GM12878 (cell line): ENCODE data around the gene LRP8. TPM values are rescaled to one million over a fixed set of nuclear protein-coding genes. Genes with fewer than 3 reads are reported as not detected.

Experiments used
- ATAC-seq: fragments of 200-7000 bp; cut with Tn5 transposase; 3 replicates; pipeline ENCODE4 v1.9.1; 2020; ENCODE audit warnings: mild to moderate bottlenecking, moderate library complexity
- BruUV-seq: library from RNA; stranded (reverse); fragments of 400-500 nt; replicated peaks from 2 replicates; lab custom pipeline; 2021; lab: Mats Ljungman, UMichigan
- CTCF ChIA-PET: fragments of 300-600 bp; sonication (Branson Sonifier 250); formaldehyde crosslinking; extraction: SDS; loops from one replicate; lab custom pipeline; 2021; ENCODE audit warnings: inconsistent platforms; lab: Yijun Ruan, JAX
- POLR2A ChIA-PET: fragments of 350-600 bp; formaldehyde crosslinking; extraction: SDS; loops from one replicate; lab custom pipeline; 2021; ENCODE audit warnings: inconsistent platforms; lab: Charles Lee
- RAD21 ChIA-PET: fragments of 300-600 bp; sonication (Branson Sonifier 250); formaldehyde crosslinking; loops from one replicate; lab custom pipeline; 2023; ENCODE audit warnings: antibody characterized with exemption; ENCODE audit not compliant: unreplicated experiment; lab: Charles Lee
- SMC1A ChIA-PET: fragments of 300-600 bp; sonication (Branson Sonifier 250); formaldehyde crosslinking; loops from one replicate; lab custom pipeline; 2023; ENCODE audit not compliant: unreplicated experiment, uncharacterized antibody; lab: Charles Lee
- DNase-seq: peaks from one replicate; pipeline ENCODE4 v3.0.0-alpha.2; 2011; ENCODE audit warnings: low read depth, low spot score
- FAIRE-seq: peaks from 3 replicates; lab custom pipeline; 2011; peaks lifted over from hg19 to GRCh38; lab: Jason Lieb, UNC
- H2AFZ ChIP-seq: 2 replicates; pipeline ENCODE4 v1.6.0; 2011; ENCODE audit warnings: low read depth, low read length, control low read depth; ENCODE audit not compliant: control insufficient read depth
- H3K27ac ChIP-seq: 2 replicates; pipeline ENCODE4 v1.5.1; 2011; ENCODE audit warnings: control low read depth; ENCODE audit not compliant: control insufficient read depth, insufficient read depth
- H3K27me3 ChIP-seq, 2 experiments: replicated peaks in 1 of 2; 2 replicates each; pipeline versions ENCODE4 v1.6.0 to v1.6.1; 2011; ENCODE audit warnings: low read length in 1 of 2; ENCODE audit not compliant: control insufficient read depth in 2 of 2, insufficient read depth in 2 of 2
- H3K36me3 ChIP-seq, 2 experiments: 2 replicates each; pipeline ENCODE4 v1.5.1; 2011; ENCODE audit warnings: low read length in 1 of 2; ENCODE audit not compliant: control insufficient read depth in 2 of 2, insufficient read depth in 2 of 2
- H3K4me1 ChIP-seq: 2 replicates; pipeline ENCODE4 v1.6.1; 2011; ENCODE audit warnings: mild to moderate bottlenecking, low read length, moderate library complexity, mixed read lengths; ENCODE audit not compliant: control insufficient read depth, insufficient read depth
- H3K4me2 ChIP-seq: 2 replicates; pipeline ENCODE4 v1.6.0; 2011; ENCODE audit warnings: control low read depth; ENCODE audit not compliant: control insufficient read depth, insufficient read depth
- H3K4me3 ChIP-seq: fragments of 200-600 bp; sonication (generic); 2 replicates; pipeline ENCODE4 v1.5.1; 2016
- H3K79me2 ChIP-seq: 2 replicates; pipeline ENCODE4 v1.6.0; 2011; ENCODE audit warnings: low read length; ENCODE audit not compliant: control insufficient read depth, insufficient read depth
- H3K9ac ChIP-seq: 2 replicates; pipeline ENCODE4 v1.8.0; 2011; ENCODE audit warnings: low read length, control low read depth, mixed read lengths; ENCODE audit not compliant: control insufficient read depth, insufficient read depth
- H3K9me3 ChIP-seq: replicated peaks from 3 replicates; pipeline ENCODE4 v1.5.1; 2011; ENCODE audit warnings: mild to moderate bottlenecking, low read length; ENCODE audit not compliant: control insufficient read depth, insufficient read depth
- H4K20me1 ChIP-seq: 2 replicates; pipeline ENCODE4 v1.6.0; 2011; ENCODE audit not compliant: control insufficient read depth, insufficient read depth
- BACH1 ChIP-seq: fragments of 450-650 bp; IDR thresholded peaks from 2 replicates; pipeline ENCODE4 v1.6.1; 2017; ENCODE audit warnings: mild to moderate bottlenecking, borderline replicate concordance
- ETV6 ChIP-seq, 2 experiments: fragments of 450-650 bp in 1 of 2; IDR thresholded peaks in 1 of 2; conservative IDR thresholded peaks in 1 of 2; 2 replicates each; pipeline ENCODE4 v1.6.1; 2014; ENCODE audit warnings: antibody characterized with exemption in 1 of 2, borderline replicate concordance in 1 of 2, low read depth in 1 of 2, mild to moderate bottlenecking in 1 of 2, moderate library complexity in 1 of 2
- FOXK2 ChIP-seq: fragments of 450-650 bp; IDR thresholded peaks from 2 replicates; pipeline ENCODE4 v1.6.1; 2017; ENCODE audit warnings: mild to moderate bottlenecking, moderate library complexity
- HDAC2 ChIP-seq: fragments of 200-600 bp; sonication (generic); IDR thresholded peaks from 2 replicates; pipeline ENCODE4 v1.6.1; 2017
- KDM1A ChIP-seq: fragments of 200-600 bp; sonication (generic); IDR thresholded peaks from 2 replicates; pipeline ENCODE4 v1.6.1; 2016; ENCODE audit warnings: borderline replicate concordance
- MYB ChIP-seq: fragments of 150-350 bp; IDR thresholded peaks from 2 replicates; pipeline ENCODE4 v1.6.1; 2014; ENCODE audit warnings: mild to moderate bottlenecking, low read depth, low read length, borderline replicate concordance
- PML ChIP-seq: IDR thresholded peaks from 2 replicates; pipeline ENCODE4 v1.6.1; 2012; ENCODE audit warnings: low read length, inconsistent platforms
- SIX5 ChIP-seq: IDR thresholded peaks from 2 replicates; pipeline ENCODE4 v1.6.1; 2011; ENCODE audit warnings: mild to moderate bottlenecking, low read depth, low read length, moderate library complexity; ENCODE audit not compliant: severe bottlenecking
- TAF1 ChIP-seq: IDR thresholded peaks from 2 replicates; pipeline ENCODE4 v1.6.1; 2011; ENCODE audit warnings: mild to moderate bottlenecking, low read depth, low read length, borderline replicate concordance
- YY1 ChIP-seq: IDR thresholded peaks from 2 replicates; pipeline ENCODE4 v1.6.1; 2011; ENCODE audit warnings: low read depth, mild to moderate bottlenecking, low read length
- ZNF592 ChIP-seq: fragments of 450-650 bp; IDR thresholded peaks from 2 replicates; pipeline ENCODE4 v1.6.1; 2017; ENCODE audit warnings: mild to moderate bottlenecking, moderate library complexity
- ZZZ3 ChIP-seq: IDR thresholded peaks from 2 replicates; pipeline ENCODE4 v1.6.1; 2011; ENCODE audit warnings: low read depth; ENCODE audit not compliant: control insufficient read depth, insufficient read length
- WGBS: methylation state at CpG from one replicate; pipeline ENCODE4 v1.1.6; 2016; ENCODE audit warnings: low lambda C conversion rate; ENCODE audit not compliant: insufficient replicate concordance, insufficient coverage; ENCODE audit errors: missing lambda C conversion rate; 5-methylcytosine and 5-hydroxymethylcytosine counted together
- in situ Hi-C: fragments of 300-500 bp; cut with MboI; formaldehyde crosslinking; loops from 9 replicates; pipeline ENCODE4 v1.14.3; 2018; ENCODE audit warnings: mixed read lengths
- intact Hi-C: fragments of 100-400 bp; cut with micrococcal nuclease; formaldehyde crosslinking; loops from one replicate; pipeline ENCODE4 v1.14.2; 2022; ENCODE audit not compliant: unreplicated experiment
- polyA plus RNA-seq, 11 experiments: library from polyadenylated mRNA; depleted of rRNA in 4 of 11; unstranded in 6 of 11; stranded (reverse) in 5 of 11; fragments of >200 nt; fragmentation: Nextera tagmentation in 4 of 11; fragmentation: Illumina TruSeq in 1 of 11; extraction: Ambion mirVana in 4 of 11; extraction: Trizol in 1 of 11; gene quantifications; 1 replicate in 1 of 11; 2 replicates in 10 of 11; pipeline versions ENCODE4 v1.2.1 to v1.2.3, GENCODE V29; 2011 to 2016; ENCODE audit warnings: inconsistent platforms in 2 of 11, missing spikeins in 2 of 11, low read depth in 1 of 11
- total RNA-seq, 4 experiments: library from RNA; depleted of rRNA in 3 of 4; stranded (reverse); fragments of >200 nt in 3 of 4; fragmentation: Illumina TruSeq in 1 of 4; extraction: Trizol in 1 of 4; gene quantifications; 2 replicates each; pipeline versions ENCODE4 v1.2.1 to v1.2.3, GENCODE V29; 2013 to 2021

The LRP8 gene
- total and polyA plus RNA-seq, 10 of the 15 experiments (the other 5 are each of a cell fraction or from before 2014, with no cell fraction given): 2.8 to 40.5 (median 22.3) TPM

- 89% methylated on average over 15 of the region's 15 CpGs for WGBS
- no peak for TF ChIP-seq FOXK2
- no peak for TF ChIP-seq MYB
- ChIA-PET CTCF (interaction anchor here (1.1 kb wide), 1 partner anchor 93 kb away, joined by 4 read pairs; no protein-coding TSS in a partner anchor), RAD21 (no interaction called here), POLR2A (no interaction called here), SMC1A (no interaction called here)
- H2AFZ ChIP-seq: no peak overlapping the region
- ATAC-seq (no peak), DNase-seq (no peak), FAIRE-seq (no peak)
- H3K4me3 ChIP-seq: no peak overlapping the region
- no peaks in the 10 kb centered on the region for H3K9me3 ChIP-seq
- intact Hi-C loops: no loop called here
- no peak overlapping the region for H3K4me2 ChIP-seq
- no peaks in the 10 kb centered on the region for H3K27me3 ChIP-seq
- no peaks in the 10 kb centered on the region for H3K36me3 ChIP-seq
- no peaks in the 10 kb centered on the region for H3K79me2 ChIP-seq
- H3K27ac ChIP-seq: no peak overlapping the region
- in situ Hi-C loops: no loop called here
- peaks cover 8% of the 10 kb centered on the region for H3K4me1 ChIP-seq
- BruUV-seq: no TSS peak
- no peak overlapping the region for H3K9ac ChIP-seq
- no peaks in the 10 kb centered on the region for H4K20me1 ChIP-seq
Measured at GRCh38 chr1:53371121-53371666, 43.3 kb upstream of the LRP8 start.

- DNase-seq (no peak), FAIRE-seq (no peak), ATAC-seq (no peak)
- Histone ChIP-seq H3K4me1 (peaks cover 8% of the 10 kb centered on the region), H3K4me3 (no peak overlapping the region), H2AFZ (no peak overlapping the region), H3K27me3 (no peaks in the 10 kb centered on the region), H4K20me1 (no peaks in the 10 kb centered on the region), H3K79me2 (no peaks in the 10 kb centered on the region), H3K4me2 (no peak overlapping the region), H3K36me3 (no peaks in the 10 kb centered on the region), H3K27ac (no peak overlapping the region), H3K9ac (no peak overlapping the region), H3K9me3 (no peaks in the 10 kb centered on the region)
- in situ Hi-C loops: no loop called here
- intact Hi-C loops: no loop called here
- ChIA-PET POLR2A (interaction anchor here (1.0 kb wide), 1 partner anchor 18 kb away, joined by 3 read pairs; no protein-coding TSS in a partner anchor), CTCF (interaction anchor here (0.6 to 3.4 kb wide), 3 partner anchors 22 to 92 kb away, joined by 3 to 20 read pairs (median 3); no protein-coding TSS in a partner anchor), SMC1A (no interaction called here), RAD21 (no interaction called here)
- WGBS: 52% methylated on average over 8 of the region's 9 CpGs
- BruUV-seq: no TSS peak
- TF ChIP-seq HDAC2 (no peak), YY1 (no peak), ZZZ3 (no peak), BACH1 (no peak), SIX5 (no peak), ETV6 (conservative IDR thresholded peaks at IDR 0.05 in 1 of 2, IDR thresholded peaks at IDR 0.05 in 1 of 2; ENCODE audit: borderline replicate concordance in 1 of 2, low read depth in 1 of 2) (no peak), ZNF592 (no peak), TAF1 (no peak), KDM1A (no peak), PML (no peak)
Measured at GRCh38 chr1:53370369-53370961, 42.6 kb upstream of the LRP8 start.
